Measurements from ENCODE around the gene SIRPA. TPM values are rescaled to one million over a fixed set of nuclear protein-coding genes. Genes with fewer than 3 reads are reported as not detected.

The SIRPA gene
- total and polyA plus RNA-seq, 2 of the 8 experiments (the other 6 are each of a cell fraction or from before 2014, with no cell fraction given) = 3.9 to 4.3 TPM

- H3K79me1 ChIP-seq (ENCODE audit: low read depth, low read length) = no peaks in the 10 kb centered on the region
- no peak overlapping the region for H2BK15ac ChIP-seq (ENCODE audit: low read length)
- no peaks in the 10 kb centered on the region for H4K20me1 ChIP-seq (replicated peaks in 1 of 2; ENCODE audit: control insufficient read depth in 1 of 2, insufficient read depth in 2 of 2, low read length in 2 of 2)
- H3K56ac ChIP-seq (replicated peaks; ENCODE audit: insufficient read length, low read depth, low read length) = no peak overlapping the region
- H3K23ac ChIP-seq (ENCODE audit: insufficient read length) = no peak overlapping the region
- H2BK20ac ChIP-seq (ENCODE audit: low read length) = no peak overlapping the region
- TF ChIP-seq TAF7 (optimal IDR thresholded peaks at IDR 0.05; ENCODE audit: borderline replicate concordance, low read depth, low read length) = no peak
- TF ChIP-seq CHD2 (IDR thresholded peaks at IDR 0.05; ENCODE audit: low read length) = no peak
- TF ChIP-seq RAD21 (IDR thresholded peaks at IDR 0.05 in 1 of 2, conservative IDR thresholded peaks at IDR 0.05 in 1 of 2; ENCODE audit: low read depth in 2 of 2, low read length in 2 of 2) = no peak
- no peak overlapping the region for H4K8ac ChIP-seq (ENCODE audit: extremely low read depth, insufficient read depth, low read length)
- H3K27ac ChIP-seq (ENCODE audit: low read depth, low read length) = no peak overlapping the region
- H3K36me3 ChIP-seq (ENCODE audit: control insufficient read depth in 2 of 4, insufficient read depth in 4 of 4, low read length in 3 of 4) = no peaks in the 10 kb centered on the region
- no peak overlapping the region for H4K91ac ChIP-seq (replicated peaks; ENCODE audit: insufficient read length, low read length)
- H2AK5ac ChIP-seq (ENCODE audit: low read depth, low read length) = no peak overlapping the region
- no peaks in the 10 kb centered on the region for H3K9me3 ChIP-seq (ENCODE audit: insufficient read depth in 2 of 2, low read depth in 1 of 2, low read length in 1 of 2)
- no peaks in the 10 kb centered on the region for H3K79me2 ChIP-seq (ENCODE audit: control insufficient read depth in 1 of 2, insufficient read depth in 2 of 2, low read length in 2 of 2)
- H2AFZ ChIP-seq (ENCODE audit: low read length) = no peak overlapping the region
- no peak overlapping the region for H2BK12ac ChIP-seq (ENCODE audit: low read depth, low read length)
- H3K4ac ChIP-seq (replicated peaks; ENCODE audit: insufficient read length, low read depth, low read length) = no peak overlapping the region
- no peak overlapping the region for H3K9ac ChIP-seq (replicated peaks in 1 of 4; ENCODE audit: extremely low read depth in 1 of 4, low read depth in 3 of 4, low read length in 3 of 4)
- H3K14ac ChIP-seq (ENCODE audit: insufficient read length) = no peak overlapping the region
- no peak overlapping the region for H2BK5ac ChIP-seq (ENCODE audit: low read depth, low read length)
- ChIA-PET POLR2A (ENCODE audit: partially characterized antibody) (no interaction called here), CTCF (ENCODE audit: partially characterized antibody) (interaction anchor here (1.0 to 1.2 kb wide), 4 partner anchors 13 to 234 kb away, joined by 3 to 5 read pairs (median 4); no protein-coding TSS in a partner anchor)
- H3K4me2 ChIP-seq (ENCODE audit: insufficient read depth in 1 of 2, low read depth in 2 of 2, low read length in 2 of 2) = no peak overlapping the region
- no peaks in the 10 kb centered on the region for H3K23me2 ChIP-seq (ENCODE audit: low read depth, low read length)
- no peak overlapping the region for H3K18ac ChIP-seq (ENCODE audit: extremely low read depth, low read length)
- no peak for DNase-seq (ENCODE audit: low read depth in 1 of 2, low spot score in 2 of 2)
- no peaks in the 10 kb centered on the region; a peak in 1 of 7 replicates for H3K4me1 ChIP-seq (replicated peaks in 1 of 4; ENCODE audit: control insufficient read depth in 3 of 4, insufficient read depth in 4 of 4, low read length in 3 of 4)
- H2BK120ac ChIP-seq (replicated peaks; ENCODE audit: low read depth, low read length) = no peak overlapping the region
- FAIRE-seq = no peak
- 80% methylated on average over 4 of the region's 4 CpGs; no CpG with 5 or more reads in 1 of the 2 experiments for WGBS, 2 experiments (ENCODE audit: extremely low coverage in 1 of 2, insufficient coverage in 1 of 2, insufficient read length in 1 of 2, insufficient replicate concordance in 2 of 2, low coverage in 1 of 2, low lambda C conversion rate in 2 of 2, missing lambda C conversion rate in 1 of 2)
- H3K27me3 ChIP-seq (replicated peaks in 1 of 4; ENCODE audit: control insufficient read depth in 3 of 4, extremely low read depth in 1 of 4, insufficient read depth in 3 of 4, low read length in 3 of 4) = peaks cover 0 to 1% (median 0%) of the 10 kb centered on the region in 4 experiments; a peak in 3 of 7 replicates
- no peak overlapping the region for H3K4me3 ChIP-seq (ENCODE audit: extremely low read depth in 1 of 4, insufficient read depth in 2 of 4, low read depth in 3 of 4, low read length in 4 of 4)
- H4K5ac ChIP-seq (ENCODE audit: insufficient read length, low read depth, low read length) = no peak overlapping the region
Observed at GRCh38 chr20:1939270-1939595, 44.0 kb downstream of the SIRPA start.
